TTC549 (cell line): ENCODE results near the gene TMEM98.
"Not testable (repeated sequence)": the region's sequence is repeated elsewhere in the genome, so short reads cannot be mapped to it uniquely, and the experiment has no call there.

Experiments used
- FAIRE-seq: peaks from 2 replicates; lab custom pipeline; 2012; peaks lifted over from hg19 to GRCh38; lab: Jason Lieb, UNC

Gene TMEM98

GRCh38 chr17:32915245-32915644 is 12.7 kb upstream of the TMEM98 start:
- FAIRE-seq: no peak

DNA sequence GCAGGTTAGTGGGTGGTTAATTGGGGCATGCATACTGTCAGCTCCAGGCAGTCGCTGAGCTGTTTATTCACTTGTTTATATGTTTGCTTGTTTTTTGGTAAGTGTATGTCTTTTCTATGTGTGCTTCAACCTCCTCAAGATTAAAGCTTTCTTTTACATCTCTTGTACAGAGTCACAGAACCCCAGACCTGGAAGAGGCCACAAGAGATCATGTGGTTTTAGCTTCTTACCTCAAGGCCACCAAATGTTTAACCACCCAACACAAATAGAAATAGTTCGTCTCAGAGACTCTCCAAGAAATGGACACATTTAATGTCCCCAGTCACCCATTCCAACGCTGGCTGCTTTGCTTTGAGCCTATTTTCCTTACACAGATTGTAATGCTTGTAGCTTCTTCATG is 11.8 kb upstream of the TMEM98 start:
- FAIRE-seq: no peak

- no peak for FAIRE-seq
Observed at GRCh38 chr17:32917081-32917480, 10.9 kb upstream of the TMEM98 start.

GRCh38 chr17:32917842-32918241 is 10.1 kb upstream of the TMEM98 start:
- FAIRE-seq: no peak

GRCh38 chr17:32919876-32920275 is 8.1 kb upstream of the TMEM98 start:
- FAIRE-seq: not testable (repeated sequence)

DNA sequence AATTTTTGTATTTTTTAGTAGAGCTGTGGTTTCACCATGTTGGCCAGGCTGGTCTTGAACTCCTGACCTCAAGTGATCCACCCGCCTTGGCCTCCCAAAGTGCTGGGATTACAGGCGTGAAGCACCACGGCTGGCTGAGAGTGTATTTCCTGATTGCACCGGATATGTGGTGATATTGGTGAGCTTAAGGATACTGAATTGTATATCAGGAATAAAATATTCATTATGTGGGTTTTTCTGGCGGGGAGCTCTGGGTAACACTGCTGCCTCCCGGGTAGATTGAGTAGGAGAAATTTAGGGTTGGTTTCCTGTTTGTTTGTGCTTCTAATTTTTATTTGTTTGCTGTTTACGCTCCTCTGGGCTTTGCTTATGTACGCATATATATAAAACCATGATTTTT is 7.7 kb upstream of the TMEM98 start:
- FAIRE-seq: no peak

DNA sequence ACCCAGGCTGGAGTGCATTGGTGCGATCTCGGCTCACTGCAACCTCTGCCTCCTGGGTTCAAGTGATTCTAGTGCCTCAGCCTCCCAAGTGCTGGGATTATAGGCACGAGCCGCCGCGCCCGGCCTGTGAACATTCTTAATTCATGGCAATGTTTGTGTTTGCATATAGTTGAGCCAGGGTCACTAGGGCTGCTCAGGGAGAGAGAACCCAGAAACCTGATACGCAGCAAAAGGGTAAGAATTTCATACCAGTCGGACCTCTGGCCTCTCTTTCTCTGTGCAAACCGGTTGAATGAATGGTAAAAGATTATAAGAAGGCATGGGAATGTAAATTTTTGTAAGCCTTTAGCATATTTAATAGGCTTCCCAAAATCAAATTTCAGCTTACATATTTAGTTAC is 6.9 kb upstream of the TMEM98 start:
- FAIRE-seq: no peak

DNA sequence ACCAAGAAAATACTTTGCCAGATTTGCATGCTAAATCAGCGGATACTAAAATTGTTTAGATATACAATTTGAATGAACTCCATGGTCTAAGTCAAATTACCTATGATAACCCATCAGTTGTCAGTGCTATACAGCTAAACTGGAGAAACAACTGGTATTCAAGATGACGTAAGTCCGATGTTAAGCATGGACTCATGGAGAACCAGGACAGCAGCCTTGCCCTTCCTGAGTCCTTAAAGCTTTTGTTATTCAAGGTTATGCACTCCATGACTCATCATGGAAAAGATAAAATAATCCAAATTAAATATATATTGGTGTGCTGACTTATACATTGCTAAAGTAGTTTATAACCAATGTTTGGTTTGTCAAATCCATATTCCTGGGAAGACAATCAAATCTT is 4.0 kb upstream of the TMEM98 start:
- not testable (repeated sequence) for FAIRE-seq

- FAIRE-seq: no peak
Observed at GRCh38 chr17:32926183-32926582, 1.8 kb upstream of the TMEM98 start.

- FAIRE-seq: not testable (repeated sequence)
Observed at GRCh38 chr17:32926789-32927188, 1.2 kb upstream of the TMEM98 start.

DNA sequence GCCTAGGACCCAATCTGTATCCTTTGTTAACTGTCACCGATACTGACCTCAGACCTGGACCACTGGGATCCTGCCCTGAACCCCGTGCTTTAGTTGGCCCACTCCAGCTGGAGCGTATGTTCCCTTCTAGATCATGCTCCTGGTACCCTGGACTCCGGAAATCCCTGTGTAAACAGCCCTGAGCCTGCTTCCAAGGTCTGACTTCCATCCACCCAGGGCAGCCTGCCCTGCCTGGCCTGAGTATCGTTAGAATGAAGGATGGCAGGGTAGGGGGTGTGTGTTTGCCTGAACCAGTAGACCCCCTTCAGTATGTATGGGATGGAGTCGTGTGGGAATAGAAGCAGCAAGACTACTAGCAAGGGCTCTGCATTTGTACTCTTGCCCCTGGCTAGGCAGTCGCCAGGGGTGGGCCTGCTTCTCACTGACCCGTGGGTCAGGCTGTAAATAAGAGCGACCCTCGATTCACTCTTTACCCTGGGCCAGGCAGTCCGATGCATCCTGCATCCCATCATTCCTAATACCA is 691 bp upstream of the TMEM98 start:
- no peak for FAIRE-seq

- FAIRE-seq: no peak
Observed at GRCh38 chr17:32928586-32929535, 908 bp downstream of the TMEM98 start.

GRCh38 chr17:32929588-32929987 is 1.6 kb downstream of the TMEM98 start:
- no peak for FAIRE-seq

DNA sequence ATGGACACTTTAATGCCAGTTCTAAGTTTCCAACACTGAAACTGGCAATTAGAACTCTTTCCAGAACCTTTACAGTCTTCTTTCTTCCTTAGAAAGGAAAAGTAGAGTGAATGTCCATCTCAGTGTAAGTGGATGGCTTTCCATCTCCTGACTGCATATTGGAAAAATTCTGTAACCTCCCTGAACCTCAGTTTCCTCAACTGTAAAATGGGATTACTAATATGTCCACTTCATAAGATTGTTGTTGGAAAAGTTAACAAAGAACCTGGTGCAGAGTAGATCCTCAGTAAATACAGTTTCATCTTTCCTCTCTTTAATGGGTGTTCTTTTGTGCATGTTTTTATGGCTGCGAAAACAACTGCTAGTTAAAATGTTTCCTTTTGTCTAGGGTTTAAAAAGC is 2.6 kb downstream of the TMEM98 start:
- FAIRE-seq: no peak

- FAIRE-seq: no peak
Observed at GRCh38 chr17:32931686-32932085, 3.7 kb downstream of the TMEM98 start.

DNA sequence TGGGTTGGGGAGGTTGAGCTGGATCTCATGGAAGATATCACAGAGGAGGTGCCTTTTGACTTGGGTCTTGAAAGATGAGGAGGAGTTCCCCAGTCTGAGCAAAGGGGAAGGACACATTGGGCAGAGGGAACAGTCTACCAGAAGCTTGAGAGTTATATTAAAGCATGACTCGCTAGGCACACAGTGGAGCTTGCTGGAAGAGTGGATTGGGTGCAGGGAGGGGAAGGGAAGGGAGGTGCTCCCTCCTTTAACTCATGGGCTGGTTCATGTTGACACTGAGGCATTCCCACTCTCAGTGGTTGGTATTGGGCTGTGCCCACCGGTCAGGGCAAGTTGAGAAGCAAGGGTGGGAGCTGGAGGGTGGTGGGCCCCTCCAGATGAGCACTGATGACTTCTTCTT is 5.9 kb downstream of the TMEM98 start:
- FAIRE-seq: no peak

- no peak for FAIRE-seq
Observed at GRCh38 chr17:32935726-32936125, 7.8 kb downstream of the TMEM98 start.

- FAIRE-seq: no peak
Observed at GRCh38 chr17:32936186-32936893, 8.4 kb downstream of the TMEM98 start.

DNA sequence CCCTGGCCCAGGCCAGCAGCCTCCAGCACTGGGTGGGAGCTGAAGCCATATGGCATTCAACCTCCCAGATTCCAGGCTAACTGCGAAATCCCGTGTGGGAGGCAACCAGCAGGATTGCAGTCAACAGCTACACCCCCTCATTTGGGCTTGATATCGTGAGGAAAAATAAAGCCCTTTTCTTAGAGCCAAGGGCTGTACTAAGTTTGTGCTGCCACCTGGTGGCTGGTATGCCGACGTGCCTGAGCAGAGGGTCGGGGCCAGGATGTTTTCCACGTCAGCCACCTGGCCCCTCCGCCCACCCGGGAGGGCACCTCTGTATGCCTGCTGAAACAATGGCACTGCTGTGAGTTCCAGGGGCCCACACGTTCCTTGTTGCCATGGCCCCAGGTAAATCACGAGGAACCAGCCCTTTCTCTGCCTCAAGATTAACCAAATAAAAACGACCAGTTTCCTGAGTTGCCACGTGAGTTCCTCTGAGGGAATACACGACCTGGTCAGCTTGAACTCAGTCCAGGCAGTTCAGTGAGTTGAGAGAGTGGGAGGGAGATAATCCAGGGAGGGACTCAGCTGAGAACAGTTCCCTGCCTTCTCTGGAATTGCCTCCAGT is 9.0 kb downstream of the TMEM98 start:
- no peak for FAIRE-seq

- FAIRE-seq: no peak
Observed at GRCh38 chr17:32940706-32941390, 12.9 kb downstream of the TMEM98 start.

GRCh38 chr17:32941419-32942032 is 13.6 kb downstream of the TMEM98 start:
- FAIRE-seq: no peak

- no peak for FAIRE-seq
Observed at GRCh38 chr17:32943206-32943605, 15.3 kb downstream of the TMEM98 start.
